HG03025 (cell line): ENCODE results near the gene PRXL2A.
"Not testable (repeated sequence)": the region's sequence is repeated elsewhere in the genome, so short reads cannot be mapped to it uniquely, and the experiment has no call there.

ENCODE experiments used
- ATAC-seq: cut with Tn5 transposase; IDR thresholded peaks from one replicate; pipeline ENCODE4 v1.9.1; 2021; ENCODE audit warnings: mild to moderate bottlenecking, moderate library complexity; ENCODE audit not compliant: unreplicated experiment, low FRiP score

PRXL2A gene

GRCh38 chr10:80410578-80411145 lies 2.3 kb downstream of the PRXL2A start:
- no peak for ATAC-seq

GRCh38 chr10:80411267-80411668 lies 2.9 kb downstream of the PRXL2A start:
- ATAC-seq: no peak

GRCh38 chr10:80411681-80412220 lies 3.4 kb downstream of the PRXL2A start:
- no peak for ATAC-seq

DNA sequence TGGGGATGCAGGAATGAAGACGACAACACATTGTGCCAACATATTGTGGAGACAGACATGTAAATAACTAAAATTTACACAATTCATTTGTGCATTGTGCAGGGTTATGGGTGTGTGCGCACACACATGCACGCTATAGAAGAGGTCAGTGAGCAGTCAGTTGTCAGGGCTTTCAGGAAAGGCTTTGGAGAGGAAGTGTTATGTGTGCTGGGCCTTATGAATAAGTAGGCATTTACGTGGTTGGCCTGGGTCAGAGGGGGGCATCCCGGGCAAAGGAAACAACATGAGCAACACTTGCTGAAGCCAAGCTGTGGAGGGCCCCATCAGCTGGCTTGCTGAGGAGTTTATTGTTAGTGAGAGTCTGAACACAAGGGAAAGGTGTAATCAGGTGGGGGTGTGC lies 4.1 kb downstream of the PRXL2A start:
- no peak for ATAC-seq

GRCh38 chr10:80413271-80413996 lies 5.1 kb downstream of the PRXL2A start:
- no peak for ATAC-seq

DNA sequence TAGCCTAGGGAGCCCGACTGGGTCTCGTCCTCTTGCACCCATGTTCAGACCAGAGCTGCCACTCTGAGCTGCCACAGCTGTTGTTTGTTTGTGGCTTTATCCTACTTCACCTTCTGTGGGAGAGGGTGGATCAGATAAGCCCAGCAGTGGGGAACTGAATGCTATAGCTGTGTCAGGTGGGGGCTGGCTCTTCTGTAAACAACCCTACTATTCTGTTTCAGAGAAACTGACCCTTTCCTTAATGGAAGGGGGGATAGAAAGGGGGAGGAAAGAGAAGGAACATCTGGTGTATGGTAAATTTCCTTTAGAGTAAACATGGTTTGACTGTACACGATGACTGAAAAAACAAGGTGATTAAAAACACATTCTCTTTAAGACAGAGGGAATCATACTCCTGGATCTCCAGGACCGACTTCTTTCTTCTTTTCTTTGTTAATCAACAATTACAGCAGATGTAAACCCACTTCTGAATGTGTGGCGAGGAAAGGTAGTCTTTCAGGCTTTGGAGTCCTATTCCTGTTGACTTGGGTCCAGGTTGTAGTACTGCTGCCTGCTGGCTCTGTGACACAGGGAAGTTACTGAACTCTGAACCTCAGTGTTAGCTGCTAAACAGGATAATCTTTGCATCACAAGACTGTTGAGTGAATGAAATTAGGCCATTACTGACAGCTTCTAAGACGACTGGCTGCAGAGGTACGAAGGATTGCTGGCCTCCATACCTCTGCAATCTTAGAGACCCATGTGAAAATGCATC lies 6.0 kb downstream of the PRXL2A start:
- no peak for ATAC-seq

- no peak for ATAC-seq
Observed at GRCh38 chr10:80415734-80416478, 7.6 kb downstream of the PRXL2A start.

DNA sequence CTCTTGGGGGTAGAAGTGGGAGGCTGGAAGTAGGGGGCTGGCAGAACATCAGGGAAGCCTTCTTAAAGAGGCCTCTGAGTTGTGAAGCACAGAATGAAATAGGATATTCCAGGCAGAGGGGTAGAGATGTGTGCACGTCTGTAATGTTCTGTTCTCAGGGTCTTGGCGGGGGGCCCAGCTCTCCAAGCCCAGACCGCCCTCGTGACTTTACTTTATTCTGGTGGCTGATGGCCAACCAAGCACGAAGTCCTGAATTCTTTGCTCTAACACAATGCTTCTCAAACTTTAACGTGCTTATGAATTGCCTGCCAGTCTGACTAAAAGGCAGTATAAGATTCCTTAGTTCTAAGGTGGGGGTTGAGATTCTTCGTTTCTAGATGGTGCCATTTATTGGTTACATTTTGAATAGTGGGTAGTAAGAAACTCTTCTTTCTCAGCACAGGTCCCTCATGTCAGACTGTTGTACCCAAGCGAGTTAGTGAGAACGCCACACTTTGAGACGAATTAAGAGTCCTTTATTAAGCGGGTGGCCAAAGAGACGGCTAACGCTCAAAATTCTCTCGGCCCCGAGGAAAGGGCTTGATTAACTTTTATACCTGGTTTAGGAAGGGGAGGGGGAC lies 8.2 kb downstream of the PRXL2A start:
- ATAC-seq: no peak

- not testable (repeated sequence) for ATAC-seq
Observed at GRCh38 chr10:80417256-80417655, 8.9 kb downstream of the PRXL2A start.

GRCh38 chr10:80421050-80421706 lies 12.8 kb downstream of the PRXL2A start:
- ATAC-seq: no peak

DNA sequence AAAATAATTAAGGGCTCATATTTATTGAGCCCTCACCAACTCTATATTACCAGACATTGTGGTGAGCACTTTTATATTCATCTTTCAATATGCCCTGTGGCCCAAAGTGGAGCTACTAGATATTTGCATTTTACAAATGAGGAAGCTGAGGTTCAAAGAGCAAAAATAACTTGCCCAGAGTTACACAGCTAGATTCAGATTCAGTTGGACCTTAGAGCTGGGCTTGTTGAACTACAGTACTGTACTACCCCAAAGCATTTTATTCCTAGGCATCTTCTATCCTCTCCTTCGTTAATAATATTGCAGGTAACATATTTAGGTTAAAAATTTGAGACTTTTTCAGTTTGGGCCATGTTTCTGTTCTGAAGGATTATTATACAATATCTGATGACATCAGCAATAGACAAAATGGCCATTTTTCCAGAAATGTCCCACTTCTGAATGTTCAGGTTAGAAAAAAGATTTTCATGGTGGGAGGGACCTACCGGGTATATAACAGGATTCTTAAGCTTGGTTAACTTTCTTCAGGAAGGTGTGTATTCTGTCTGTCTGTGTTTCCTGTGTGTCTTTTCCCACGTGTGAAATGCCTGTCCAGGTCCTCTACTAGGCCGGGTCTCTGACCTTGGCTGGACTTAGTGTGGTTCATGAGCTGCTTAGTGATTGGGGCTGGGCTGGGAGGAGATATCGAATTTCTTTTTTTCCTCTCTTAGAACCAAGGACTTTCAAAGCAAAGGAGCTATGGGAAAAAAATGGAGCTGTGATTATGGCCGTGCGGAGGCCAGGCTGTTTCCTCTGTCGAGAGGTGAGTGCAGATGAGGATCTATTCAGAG lies 13.6 kb downstream of the PRXL2A start:
- ATAC-seq: peak; percentile 86

GRCh38 chr10:80425901-80426300 lies 17.6 kb downstream of the PRXL2A start:
- ATAC-seq: no peak

DNA sequence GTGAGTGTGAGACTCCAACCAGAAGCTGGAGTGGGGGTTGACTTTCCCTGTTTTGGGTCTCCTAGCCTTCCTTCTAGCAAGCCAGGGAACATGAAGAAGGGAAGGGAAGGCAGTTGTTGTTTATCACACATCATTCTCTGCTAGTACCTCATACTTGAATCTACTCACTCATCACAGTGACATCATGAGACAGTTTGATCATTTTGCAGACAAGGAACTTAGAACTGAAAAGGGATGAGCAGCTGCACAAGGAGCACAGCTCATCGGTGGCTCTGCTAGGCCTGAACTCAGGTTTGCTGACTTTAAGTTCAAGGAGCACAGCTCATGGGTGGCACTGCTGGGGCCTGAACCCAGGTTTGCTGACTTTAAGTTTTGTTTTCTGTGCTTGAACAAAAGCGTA lies 19.2 kb downstream of the PRXL2A start:
- no peak for ATAC-seq

GRCh38 chr10:80429521-80429973 lies 21.2 kb downstream of the PRXL2A start:
- ATAC-seq: no peak

- ATAC-seq: no peak
Observed at GRCh38 chr10:80433134-80433533, 24.8 kb downstream of the PRXL2A start.

GRCh38 chr10:80436446-80437098 lies 28.2 kb downstream of the PRXL2A start:
- no peak for ATAC-seq

- no peak for ATAC-seq
Observed at GRCh38 chr10:80437227-80437626, 28.9 kb downstream of the PRXL2A start.

DNA sequence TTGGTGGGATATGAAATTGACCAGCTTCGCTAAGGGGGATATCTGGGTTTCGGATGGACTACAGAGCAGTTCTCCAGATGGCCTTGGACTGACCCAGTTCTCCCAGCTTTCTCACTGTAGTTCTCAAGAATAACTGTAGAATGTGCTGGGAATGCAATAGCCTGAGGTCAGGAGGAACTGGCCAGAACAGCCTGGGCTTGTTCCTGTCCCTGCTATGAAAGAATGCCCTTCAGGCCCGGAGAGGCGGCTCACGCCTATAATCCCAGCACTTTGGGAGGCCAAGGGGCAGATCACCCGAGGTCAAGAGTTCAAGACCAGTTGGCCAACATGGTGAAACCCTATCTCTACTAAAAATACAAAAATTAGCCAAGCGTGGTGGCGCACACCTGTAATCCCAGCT lies 33.5 kb downstream of the PRXL2A start:
- ATAC-seq: no peak
